HG02763 (cell line): ENCODE results near the gene CCDC152.
"Not testable (repeated sequence)": the region's sequence is repeated elsewhere in the genome, so short reads cannot be mapped to it uniquely, and the experiment has no call there.

Source experiments
- ATAC-seq: cut with Tn5 transposase; IDR thresholded peaks from one replicate; pipeline ENCODE4 v1.9.1; 2021; ENCODE audit warnings: mild to moderate bottlenecking, moderate library complexity; ENCODE audit not compliant: unreplicated experiment

Gene CCDC152, protein sequence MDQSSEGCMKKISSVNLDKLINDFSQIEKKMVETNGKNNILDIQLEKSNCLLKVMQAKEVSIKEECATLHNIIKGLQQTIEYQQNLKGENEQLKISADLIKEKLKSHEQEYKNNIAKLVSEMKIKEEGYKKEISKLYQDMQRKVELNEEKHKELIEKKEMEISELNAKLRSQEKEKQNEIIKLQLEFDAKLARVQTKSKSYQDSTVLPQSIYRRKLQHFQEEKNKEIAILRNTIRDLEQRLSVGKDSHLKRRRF

DNA sequence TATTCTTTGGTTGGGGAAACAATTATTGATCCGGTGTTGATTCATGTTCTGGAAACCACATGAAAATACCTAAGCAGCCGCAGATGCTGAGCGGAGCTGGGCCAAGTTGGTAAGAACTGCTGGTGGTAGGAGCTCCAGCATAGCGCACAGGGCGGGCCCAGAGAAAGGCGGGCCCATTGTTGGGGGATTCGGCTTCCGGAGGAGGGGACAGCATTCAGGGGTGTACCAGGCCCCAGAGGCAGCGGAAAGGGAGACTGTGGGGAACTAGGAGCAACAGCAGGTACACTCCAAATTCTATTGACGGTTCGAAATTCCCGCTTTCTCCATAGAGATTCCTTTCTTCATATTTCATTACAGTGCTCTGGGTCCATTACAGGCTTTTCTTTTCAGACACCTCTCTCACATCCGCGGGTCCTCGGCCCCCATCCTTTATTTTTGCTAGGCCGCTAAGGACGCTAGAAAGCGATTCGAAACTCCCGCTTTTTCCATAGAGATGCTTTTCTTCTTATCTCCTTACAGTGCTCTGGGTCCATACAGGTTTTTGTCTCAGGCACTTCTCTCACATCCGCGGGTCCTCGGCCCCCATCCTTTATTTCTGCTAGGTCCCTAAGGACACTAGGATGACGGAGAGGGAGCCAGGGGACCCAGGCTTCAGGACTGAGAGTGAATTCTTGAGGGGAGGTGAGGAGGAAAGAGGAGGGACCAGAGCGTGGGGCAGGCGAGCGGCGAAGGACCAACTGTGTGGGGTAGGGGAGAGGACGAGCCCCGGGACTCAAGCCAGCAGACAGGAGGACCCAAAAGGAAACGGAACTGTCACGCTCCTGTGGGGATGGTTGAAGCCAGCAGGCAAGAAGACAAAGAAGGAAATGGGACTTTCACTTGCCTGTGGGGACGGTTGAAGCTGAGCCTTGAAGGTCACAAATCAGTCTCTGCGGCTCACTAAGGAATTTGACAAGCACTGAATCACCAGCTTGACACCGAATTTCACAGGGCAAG, at the start of gene CCDC152:
CCDC152 (plus strand) TSS at position 213 of the 996 bp plus-strand sequence. CDS start 2,304 bp downstream, outside the sequence.
- ATAC-seq = no peak

- ATAC-seq = no peak
Observed at GRCh38 chr5:42715785-42716184, 40.8 kb upstream of the CCDC152 start.

- ATAC-seq = peak; percentile 71
Observed at GRCh38 chr5:42718591-42718990, 38.0 kb upstream of the CCDC152 start.

DNA sequence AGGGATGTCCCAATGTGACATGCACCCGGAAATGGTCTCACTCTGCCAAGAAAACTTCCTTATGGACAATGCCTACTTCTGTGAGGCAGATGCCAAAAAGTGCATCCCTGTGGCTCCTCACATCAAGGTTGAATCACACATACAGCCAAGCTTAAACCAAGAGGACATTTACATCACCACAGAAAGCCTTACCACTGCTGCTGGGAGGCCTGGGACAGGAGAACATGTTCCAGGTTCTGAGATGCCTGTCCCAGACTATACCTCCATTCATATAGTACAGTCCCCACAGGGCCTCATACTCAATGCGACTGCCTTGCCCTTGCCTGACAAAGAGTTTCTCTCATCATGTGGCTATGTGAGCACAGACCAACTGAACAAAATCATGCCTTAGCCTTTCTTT, 37.6 kb upstream of the CCDC152 start:
- peak; percentile 14 for ATAC-seq

- no peak for ATAC-seq
Observed at GRCh38 chr5:42720251-42720650, 36.4 kb upstream of the CCDC152 start.

DNA sequence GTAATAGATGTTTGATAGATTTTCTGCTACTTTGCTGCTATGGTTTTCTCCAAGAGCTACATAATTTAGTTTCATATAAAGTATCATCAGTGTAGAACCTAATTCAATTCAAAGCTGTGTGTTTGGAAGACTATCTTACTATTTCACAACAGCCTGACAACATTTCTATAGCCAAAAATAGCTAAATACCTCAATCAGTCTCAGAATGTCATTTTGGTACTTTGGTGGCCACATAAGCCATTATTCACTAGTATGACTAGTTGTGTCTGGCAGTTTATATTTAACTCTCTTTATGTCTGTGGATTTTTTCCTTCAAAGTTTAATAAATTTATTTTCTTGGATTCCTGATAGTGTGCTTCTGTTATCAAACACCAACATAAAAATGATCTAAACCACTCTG, 35.1 kb upstream of the CCDC152 start:
- ATAC-seq = no peak

- ATAC-seq = not testable (repeated sequence)
Observed at GRCh38 chr5:42734531-42735058, 22.0 kb upstream of the CCDC152 start.

DNA sequence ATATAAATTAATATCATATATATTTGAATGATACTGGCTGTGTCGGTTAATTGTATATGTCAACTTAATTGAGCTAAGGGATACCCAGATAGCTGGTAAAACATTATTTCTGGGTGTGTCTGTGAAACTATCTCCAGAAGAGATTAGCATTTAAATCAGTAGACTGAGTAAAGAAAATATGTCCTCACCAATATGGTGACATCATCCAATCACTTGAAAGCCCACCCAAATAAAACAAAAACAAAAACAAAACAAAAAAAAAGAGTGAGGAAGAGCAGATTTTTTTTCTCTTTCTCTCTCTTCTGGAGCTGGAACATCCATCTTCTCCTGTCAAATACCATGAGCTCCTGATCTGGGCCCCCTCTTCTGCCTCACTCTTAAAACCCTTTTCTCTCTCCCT, 15.7 kb upstream of the CCDC152 start:
- ATAC-seq = no peak

- ATAC-seq = no peak
Observed at GRCh38 chr5:42745426-42745825, 11.2 kb upstream of the CCDC152 start.

- ATAC-seq = no peak
Observed at GRCh38 chr5:42745856-42746255, 10.8 kb upstream of the CCDC152 start.

- no peak for ATAC-seq
Observed at GRCh38 chr5:42749020-42749419, 7.6 kb upstream of the CCDC152 start.

DNA sequence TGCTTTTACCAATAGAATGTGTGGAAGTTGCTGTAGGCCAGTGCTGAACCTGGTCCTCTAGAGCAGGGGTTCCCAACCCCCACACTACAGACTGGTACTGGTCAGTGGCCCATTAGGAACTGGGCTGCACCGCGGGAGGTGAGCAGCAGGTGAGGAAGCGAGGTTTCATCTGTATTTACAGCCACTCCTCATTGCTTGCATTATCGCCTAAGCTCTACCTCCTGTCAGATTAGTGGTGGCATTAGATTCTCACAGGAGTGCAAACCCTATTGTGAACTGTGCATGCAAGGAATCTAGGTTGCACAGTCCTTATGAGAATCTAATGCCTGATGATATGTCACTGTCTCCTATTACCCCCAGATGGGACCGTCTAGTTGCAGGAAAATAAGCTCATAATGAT, 6.1 kb upstream of the CCDC152 start:
- no peak for ATAC-seq

DNA sequence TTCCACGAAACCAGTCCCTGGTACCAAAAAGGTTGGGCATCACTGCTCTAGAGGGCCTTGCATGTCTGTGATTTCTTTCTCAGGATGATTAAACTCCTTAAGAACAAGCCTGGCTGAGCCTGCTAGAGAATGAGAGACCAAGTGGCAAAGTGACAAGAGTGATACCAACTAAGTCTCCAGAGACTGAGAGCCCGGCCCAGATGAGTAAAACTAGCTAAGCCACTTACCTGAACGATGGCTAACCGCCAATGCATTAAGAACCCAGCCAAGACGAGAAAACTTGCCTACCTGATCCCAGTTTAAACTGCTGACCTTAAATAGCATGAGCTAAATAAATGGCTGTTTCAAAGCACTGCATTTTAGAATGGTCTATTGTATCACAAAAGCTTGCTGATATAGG, 5.6 kb upstream of the CCDC152 start:
- no peak for ATAC-seq

DNA sequence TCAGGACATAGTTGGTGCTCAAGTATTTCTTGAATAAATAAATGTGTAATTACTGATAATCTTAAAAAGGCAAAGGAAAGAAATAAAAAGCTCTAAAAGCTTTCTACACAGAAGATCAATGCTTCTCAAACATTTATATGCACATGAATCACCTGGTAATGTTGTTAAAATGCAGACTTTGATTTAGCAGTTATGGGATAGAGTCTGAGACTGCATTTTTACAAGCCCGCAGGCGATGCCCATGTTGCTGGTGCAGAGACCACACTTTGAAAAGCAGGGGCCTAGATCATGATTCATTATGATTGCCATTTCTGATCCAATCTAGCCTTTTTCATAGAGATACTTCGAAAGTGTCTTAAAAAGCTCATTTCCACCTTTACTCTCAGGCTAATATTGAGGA, 3.5 kb upstream of the CCDC152 start:
- ATAC-seq = no peak

- ATAC-seq = no peak
Observed at GRCh38 chr5:42759456-42759855, 2.8 kb downstream of the CCDC152 start.

GRCh38 chr5:42760426-42760825, 3.8 kb downstream of the CCDC152 start:
- no peak for ATAC-seq

- no peak for ATAC-seq
Observed at GRCh38 chr5:42761791-42762190, 5.2 kb downstream of the CCDC152 start.

- no peak for ATAC-seq
Observed at GRCh38 chr5:42767491-42768105, 11.0 kb downstream of the CCDC152 start.

- ATAC-seq = no peak
Observed at GRCh38 chr5:42768106-42768504, 11.5 kb downstream of the CCDC152 start.

DNA sequence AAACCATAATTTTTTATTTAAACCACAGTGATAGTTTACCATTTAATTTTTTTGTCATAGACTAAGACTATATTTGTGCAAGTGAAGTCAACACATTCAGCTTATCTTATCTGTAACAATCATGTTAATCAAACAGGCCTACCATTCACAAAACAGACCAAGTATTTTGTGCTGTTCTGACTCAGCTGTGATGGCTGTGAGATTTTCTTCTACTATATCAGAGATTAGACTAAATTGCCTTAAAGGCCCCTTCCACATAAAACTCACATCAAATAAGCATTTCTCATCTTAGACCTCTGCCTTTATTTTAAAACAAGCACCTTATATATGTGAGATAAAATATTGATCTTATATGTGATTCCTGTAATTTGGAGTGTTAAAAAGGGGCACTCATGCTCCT, 13.4 kb downstream of the CCDC152 start:
- no peak for ATAC-seq

DNA sequence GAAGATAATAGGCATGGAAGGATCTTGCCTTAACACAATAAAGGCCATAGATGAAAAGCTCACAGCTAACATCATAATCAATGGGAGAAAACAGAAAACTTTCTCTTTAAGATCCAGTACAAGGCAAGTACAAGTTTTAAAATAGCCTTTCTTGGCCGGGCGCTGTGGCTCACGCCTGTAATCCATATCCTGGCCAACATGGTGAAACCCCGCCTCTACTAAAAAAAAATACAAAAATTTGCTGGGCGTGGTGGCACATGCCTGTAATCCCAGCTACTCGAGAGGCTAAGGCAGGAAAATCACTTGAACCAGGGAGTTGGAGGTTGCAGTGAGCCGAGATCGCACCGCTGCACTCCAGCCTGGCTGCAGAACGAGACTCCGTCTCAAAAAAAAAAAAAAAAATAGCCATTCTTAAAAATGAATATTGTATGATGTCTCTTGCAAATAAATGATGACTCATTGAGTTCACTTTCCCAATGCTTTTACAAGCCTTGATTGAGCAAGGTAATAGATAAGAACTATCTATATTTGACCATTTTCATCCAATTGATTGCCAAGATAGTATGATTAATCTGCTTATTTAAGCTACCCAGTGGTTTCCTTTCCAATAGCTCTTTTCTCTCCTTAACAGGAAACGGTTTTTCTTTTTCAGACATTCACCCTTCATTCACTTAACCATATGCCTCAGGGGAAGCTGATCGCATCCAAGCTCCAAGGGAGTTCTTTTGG, 15.8 kb downstream of the CCDC152 start:
- ATAC-seq = no peak
